DMS79 treated with DMSO at 0.1 percent for 48 hours (cell line): ENCODE data around the gene DPP7.

Experiments used
- DNase-seq: peaks from one replicate; lab custom pipeline; 2025; lab: John Stamatoyannopoulos, UW

DPP7 gene

DNA sequence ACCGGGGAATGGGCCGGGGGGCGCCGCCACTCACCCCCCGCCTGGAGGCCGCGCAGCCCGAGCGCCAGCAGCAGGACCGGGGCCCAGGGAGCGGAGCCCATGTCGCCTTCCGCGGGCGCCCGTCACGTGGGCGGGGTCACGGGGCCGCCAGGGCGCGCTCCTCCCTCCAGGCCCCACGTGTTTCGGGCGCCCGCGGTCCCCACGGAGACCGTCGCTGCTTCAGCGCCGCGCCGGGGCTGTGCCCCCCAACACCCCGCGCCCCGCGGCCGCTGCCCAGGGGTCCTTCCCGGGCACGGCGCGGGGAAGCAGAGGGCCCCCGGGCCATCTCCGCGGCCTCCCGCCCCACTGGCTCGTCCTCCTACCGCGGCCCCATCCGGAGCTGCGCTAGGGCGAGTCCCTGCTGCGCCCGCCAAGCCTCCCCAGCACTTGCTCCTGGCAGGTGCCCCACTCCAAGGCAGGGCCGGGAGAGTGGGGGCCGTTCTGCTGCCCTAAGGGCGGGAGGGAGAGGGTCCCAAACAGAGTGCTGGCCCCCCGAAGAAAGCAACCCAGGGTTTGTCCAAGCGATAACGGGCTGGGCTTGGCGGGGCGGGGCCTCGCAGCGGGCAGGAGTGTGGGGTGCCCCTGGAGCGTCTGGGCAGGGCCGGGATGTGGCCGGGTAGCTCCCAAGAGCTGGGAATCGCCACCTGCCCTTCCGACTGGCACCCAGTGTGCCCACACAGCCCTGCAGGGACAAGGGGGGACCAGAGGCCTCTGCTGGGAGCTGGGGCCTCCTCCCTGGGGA lies at the start of gene DPP7:
Gene DPP7, minus strand, starts transcription at position 121 of the 781 bp plus-strand sequence. Its CDS starts 20 bp downstream, at position 101.
- DNase-seq: peak; percentile 16

DNA sequence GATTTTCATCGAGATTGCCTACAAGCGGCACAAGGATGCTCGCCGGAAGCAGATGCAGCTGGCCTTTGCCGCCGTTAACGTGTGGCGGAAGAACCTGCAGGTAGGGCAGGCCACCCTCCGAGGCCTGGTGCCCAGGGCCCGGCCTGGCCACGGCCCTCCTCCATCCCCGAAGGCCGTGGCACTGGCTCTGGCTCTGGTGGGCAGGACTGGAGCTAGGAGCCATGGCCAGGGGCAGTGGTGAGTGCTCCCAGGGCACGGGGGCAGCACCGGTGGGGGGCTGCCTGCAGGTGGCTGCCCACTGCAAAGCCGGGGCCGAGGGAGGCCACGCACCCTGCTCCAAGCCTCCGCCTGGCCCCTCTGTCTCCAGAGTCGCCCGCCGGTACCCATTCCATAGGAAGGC lies 49.3 kb upstream of the DPP7 start:
- no peak for DNase-seq

- no peak for DNase-seq
Measured at GRCh38 chr9:137163365-137163715, 48.8 kb upstream of the DPP7 start.

- DNase-seq: no peak
Measured at GRCh38 chr9:137162505-137163364, 48.2 kb upstream of the DPP7 start.

- DNase-seq: peak; percentile 56
Measured at GRCh38 chr9:137161558-137162486, 47.3 kb upstream of the DPP7 start.

GRCh38 chr9:137160716-137161557 lies 46.4 kb upstream of the DPP7 start:
- DNase-seq: peak; percentile 63

DNA sequence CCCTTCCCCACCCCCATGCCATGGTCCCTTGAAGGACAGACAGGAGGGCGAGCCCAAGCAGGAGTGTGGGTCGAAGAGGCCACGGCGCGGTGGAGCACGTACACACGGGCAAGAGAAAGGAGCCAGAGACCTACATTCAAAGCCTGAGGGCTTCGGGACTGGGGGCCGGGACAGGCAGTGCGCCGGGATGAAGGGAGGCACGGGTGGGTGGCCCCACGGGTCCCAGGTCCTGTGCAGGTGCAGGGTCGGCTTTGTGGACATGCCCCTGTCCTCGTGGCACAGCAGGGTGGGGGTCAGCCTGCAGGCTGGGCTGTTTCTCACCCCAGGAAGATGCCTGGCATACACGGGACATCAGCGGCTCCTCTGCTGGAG lies 45.5 kb upstream of the DPP7 start:
- no peak for DNase-seq

- DNase-seq: no peak
Measured at GRCh38 chr9:137159105-137160053, 44.8 kb upstream of the DPP7 start.

DNA sequence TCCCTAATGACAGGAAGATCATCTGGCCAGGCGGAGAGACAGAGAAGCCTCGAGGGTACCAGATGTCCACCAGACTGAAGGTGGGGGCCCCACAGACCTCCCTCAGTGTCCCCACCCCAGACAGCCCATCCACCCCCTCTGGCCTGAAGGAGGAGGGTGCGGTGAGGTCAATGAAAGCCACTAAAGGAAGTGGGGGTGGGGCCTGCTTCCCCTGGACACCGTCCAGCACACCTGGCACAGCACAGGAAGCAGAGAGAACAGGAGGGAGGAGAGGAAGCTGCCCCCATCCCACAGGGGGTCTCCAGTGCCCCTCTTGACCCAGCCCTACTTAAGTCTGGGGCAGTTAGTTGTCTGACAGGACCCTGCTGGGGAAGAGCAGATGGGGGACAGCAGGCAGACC lies 44.1 kb upstream of the DPP7 start:
- no peak for DNase-seq

DNA sequence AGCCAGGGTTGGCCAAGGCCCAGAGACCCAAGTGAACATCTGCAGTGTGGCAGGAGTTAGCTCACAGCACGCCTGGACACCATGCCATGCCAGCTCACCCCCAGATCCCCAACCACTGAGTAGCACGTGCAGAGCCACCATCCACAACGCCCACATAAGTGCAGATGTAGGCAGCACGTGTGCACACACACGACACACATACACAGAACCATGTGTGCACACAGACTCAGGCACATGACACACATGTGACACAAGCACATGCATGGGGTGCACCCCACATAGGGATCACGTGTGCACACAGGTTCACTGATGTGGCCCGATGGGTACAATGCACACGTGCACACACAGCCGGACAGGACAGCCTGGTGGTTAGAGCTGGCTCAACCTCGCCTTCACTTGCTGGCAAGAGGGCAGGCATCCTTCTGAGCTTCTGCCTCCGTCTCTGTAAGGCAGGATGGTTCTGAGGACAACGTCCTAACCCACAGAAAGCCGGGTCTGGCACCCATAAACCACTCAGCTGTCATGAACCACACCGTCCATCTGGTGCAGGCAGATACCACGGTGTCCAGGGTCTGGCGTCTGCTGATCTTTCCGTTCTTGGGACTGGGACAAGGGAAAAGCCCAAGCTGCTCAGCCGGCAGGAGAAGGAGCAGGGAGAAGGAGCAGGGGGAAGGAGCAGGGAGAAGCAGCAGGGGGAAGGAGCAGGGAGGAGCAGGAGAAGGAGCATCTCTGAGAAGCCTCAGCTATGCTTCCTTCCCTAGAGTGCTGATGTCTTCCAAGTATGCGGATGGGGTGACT lies 43.3 kb upstream of the DPP7 start:
- no peak for DNase-seq

DNA sequence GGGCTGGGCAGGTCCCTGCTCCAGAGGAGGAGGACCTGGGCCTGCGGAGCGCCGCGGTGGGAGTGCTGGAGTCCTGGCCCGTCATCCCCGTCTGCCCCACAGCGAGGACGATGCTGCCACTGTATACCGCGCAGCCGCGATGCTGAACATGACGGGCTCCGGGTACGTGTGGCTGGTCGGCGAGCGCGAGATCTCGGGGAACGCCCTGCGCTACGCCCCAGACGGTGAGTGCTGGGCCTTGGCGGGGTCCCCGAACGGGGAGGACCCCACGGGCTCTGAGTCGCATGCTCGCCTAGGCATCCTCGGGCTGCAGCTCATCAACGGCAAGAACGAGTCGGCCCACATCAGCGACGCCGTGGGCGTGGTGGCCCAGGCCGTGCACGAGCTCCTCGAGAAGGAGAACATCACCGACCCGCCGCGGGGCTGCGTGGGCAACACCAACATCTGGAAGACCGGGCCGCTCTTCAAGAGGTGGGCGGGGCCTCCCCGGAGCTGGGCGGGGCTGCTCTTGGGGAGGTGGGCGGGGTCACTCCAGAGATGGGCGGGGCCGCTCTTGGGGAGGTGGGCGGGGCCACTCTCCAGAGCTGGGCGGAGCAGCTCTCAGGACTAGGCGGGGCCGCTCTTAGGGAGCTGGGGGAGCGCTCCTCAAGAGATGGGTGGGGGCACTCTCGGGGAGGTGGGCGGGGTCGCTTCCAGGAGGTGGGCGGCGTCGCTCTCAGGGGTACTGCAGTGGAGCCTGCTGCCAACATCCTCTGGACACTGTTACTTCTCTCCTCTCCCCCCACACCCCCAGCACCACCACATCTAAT lies 42.2 kb upstream of the DPP7 start:
- DNase-seq: no peak

DNA sequence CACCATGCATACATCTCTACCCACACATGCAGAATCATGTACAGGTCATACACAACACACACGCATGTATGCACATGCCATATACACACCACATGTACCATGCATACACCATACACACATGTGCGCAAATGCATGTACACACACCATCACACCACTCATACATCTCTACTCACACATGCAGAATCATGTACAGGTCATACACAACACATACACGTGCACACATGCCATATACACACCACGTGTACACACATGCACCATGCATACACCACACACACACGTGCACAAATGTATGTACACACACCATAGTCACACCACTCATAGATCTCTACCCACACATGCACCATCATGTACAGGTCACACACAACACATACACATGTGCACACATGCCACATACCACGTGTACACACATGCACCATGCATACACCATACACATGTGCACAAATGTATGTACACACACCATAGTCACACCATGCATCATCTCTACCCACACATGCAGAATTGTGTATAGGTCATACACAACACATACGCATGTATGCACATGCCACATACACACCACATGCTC lies 38.4 kb upstream of the DPP7 start:
- DNase-seq: no peak

DNA sequence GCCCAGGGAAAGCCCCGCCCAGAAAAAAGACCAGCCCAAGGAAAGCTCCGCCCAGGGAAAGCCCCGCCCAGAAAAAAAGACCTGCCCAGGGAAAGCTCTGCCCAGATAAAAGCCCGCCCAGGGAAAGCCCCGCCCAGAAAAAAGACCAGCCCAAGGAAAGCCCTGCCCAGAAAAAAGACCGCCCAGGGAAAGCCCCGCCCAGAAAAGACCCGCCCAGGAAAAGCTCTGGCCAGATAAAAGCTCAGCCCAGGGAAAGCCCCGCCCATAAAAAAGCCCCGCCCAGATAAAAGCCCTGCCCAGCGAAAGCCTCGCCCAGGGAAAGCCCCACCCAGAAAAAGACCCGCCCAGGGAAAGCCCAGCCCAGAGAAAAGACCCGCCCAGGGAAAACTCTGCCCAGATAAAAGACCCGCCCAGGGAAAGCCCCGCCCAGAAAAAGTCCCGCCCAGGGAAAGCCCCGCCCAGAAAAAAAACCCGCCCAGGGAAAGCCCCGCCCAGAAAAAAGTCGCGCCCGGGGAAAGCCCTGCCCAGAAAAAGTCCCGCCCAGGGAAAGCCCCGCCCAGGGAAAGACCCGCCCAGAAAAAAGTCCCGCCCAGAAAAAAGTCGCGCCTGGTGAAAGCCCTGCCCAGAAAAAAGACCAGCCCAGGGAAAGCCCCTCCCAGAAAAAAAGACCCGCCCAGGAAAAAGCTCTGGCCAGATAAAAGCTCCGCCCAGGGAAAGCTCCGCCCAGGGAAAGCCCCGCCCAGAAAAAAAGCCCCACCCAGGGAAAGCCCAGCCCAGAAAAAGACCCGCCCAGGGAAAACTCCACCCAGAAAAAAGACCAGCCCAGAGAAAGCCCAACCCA lies 36.3 kb upstream of the DPP7 start:
- DNase-seq: no peak

DNA sequence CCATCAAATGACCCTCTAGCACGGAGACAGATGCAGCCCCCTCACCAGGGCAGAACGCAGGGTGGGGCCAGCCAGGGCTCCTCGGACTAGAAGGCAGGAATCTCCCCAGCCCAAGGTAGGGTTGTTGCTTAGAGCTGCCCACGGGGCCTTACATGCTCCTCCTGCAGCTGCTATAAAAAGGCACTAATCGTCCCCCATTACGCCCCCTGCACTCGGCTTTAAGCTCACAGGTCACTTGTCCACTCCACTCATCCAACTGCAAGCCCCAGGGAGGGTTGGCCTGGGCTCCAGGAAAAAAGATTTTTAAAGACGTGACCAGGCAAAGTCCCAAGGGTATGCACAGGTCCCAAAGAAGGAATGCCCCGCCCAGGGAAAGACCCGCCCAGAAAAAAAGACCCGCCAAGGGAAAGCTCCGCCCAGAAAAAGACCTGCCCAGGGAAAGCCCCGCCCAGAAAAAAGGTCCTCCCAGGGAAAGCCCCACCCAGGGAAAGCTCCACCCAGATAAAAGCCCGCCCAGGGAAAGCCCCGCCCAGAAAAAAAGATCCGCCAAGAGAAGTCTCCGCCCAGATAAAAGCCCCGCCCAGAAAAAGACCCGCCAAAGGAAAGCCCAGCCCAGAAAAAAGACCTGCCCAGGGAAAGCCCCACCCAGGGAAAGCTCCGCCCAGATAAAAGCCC lies 35.5 kb upstream of the DPP7 start:
- DNase-seq: no peak

GRCh38 chr9:137149363-137149762 lies 34.8 kb upstream of the DPP7 start:
- no peak for DNase-seq

DNA sequence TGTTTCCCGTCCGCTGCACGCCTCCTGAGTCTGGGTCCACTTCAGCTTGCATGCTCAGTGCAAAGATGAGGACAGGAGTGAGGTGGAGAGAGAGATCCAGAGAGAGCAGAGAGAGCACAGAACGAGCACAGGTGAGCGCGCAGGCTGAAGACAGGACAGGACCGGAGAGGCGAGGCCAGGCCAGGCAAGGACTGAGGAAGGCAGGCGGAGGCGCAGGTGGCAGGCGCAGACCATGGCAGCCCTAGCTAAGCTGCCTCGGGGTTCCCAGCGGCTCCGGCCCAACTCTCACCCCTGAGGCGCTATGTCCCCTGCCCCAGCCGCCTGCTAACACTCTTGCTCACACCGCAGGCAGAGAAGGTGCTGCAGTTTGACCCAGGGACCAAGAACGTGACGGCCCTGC lies 34.1 kb upstream of the DPP7 start:
- DNase-seq: peak; percentile 97

- no peak for DNase-seq
Measured at GRCh38 chr9:137148242-137148641, 33.7 kb upstream of the DPP7 start.
